Measurements from ENCODE around the gene PERM1.
"Not testable (repeated sequence)": the region's sequence is repeated elsewhere in the genome, so short reads cannot be mapped to it uniquely, and the experiment has no call there.

PERM1 gene

DNA sequence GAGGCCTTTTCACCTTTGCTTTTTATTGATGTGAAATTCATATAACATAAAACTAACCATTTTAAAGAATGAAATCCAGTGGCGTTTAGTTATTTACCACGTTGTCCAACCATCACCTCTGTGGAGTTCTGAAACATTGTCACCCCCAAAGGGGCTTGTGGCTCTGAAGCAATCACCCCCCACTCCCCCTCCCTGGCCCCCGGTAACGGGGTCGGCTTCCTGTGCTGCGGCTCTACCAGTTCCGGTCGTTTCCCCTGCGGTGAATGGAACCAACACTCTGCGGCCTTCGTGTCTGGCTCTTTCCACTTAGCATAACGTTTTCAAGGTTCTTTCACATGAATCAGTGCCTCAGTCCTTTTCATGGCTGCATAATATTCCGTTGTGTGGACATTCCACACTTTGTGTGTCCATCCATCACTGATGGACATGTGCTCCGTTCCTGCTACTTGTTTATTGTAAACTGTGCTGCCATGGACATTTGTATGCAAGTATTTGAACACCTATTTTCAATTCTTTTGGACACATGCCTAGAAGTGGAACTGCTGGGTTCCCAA, 29.6 kb upstream of the PERM1 start:
- no peak overlapping the region for H2BK120ac ChIP-seq (ENCODE audit: low read depth, low read length)
- no peak overlapping the region for H4K5ac ChIP-seq (ENCODE audit: low read length)
- H3K36me3 ChIP-seq (ENCODE audit: control insufficient read depth, insufficient read depth, low read length): no peaks in the 10 kb centered on the region
- H3K23ac ChIP-seq (ENCODE audit: low read length): no peak overlapping the region
- no peaks in the 10 kb centered on the region for H3K27me3 ChIP-seq (ENCODE audit: insufficient read depth, low read length, poor library complexity)
- no peak overlapping the region for H3K18ac ChIP-seq (ENCODE audit: low read length)
- no peak overlapping the region for H3K4me2 ChIP-seq (ENCODE audit: low read length)
- H3K9ac ChIP-seq (ENCODE audit: low read length): no peak overlapping the region
- H3K27ac ChIP-seq (ENCODE audit: low read depth, low read length): no peak overlapping the region
- H3K4ac ChIP-seq (ENCODE audit: low read depth, low read length): no peak overlapping the region
- no peaks in the 10 kb centered on the region for H3K79me2 ChIP-seq (ENCODE audit: control insufficient read depth, insufficient read depth, low read length)
- no peak overlapping the region for H4K8ac ChIP-seq (ENCODE audit: low read depth, low read length)
- H3K79me1 ChIP-seq (ENCODE audit: low read length): no peaks in the 10 kb centered on the region
- no peak overlapping the region for H2BK5ac ChIP-seq (ENCODE audit: low read length)
- H3K4me1 ChIP-seq (ENCODE audit: control insufficient read depth, low read depth, low read length): no peaks in the 10 kb centered on the region
- H2AK5ac ChIP-seq (ENCODE audit: low read length): no peak overlapping the region
- H2BK15ac ChIP-seq (replicated peaks; ENCODE audit: low read depth): no peak overlapping the region
- DNase-seq: no peak
- H3K56ac ChIP-seq (ENCODE audit: low read length): no peak overlapping the region
- H3K4me3 ChIP-seq (ENCODE audit: low read length): no peak overlapping the region
- WGBS (ENCODE audit: extremely low coverage, insufficient coverage, low lambda C conversion rate): no CpG with 5 or more reads among the region's 14 CpGs

DNA sequence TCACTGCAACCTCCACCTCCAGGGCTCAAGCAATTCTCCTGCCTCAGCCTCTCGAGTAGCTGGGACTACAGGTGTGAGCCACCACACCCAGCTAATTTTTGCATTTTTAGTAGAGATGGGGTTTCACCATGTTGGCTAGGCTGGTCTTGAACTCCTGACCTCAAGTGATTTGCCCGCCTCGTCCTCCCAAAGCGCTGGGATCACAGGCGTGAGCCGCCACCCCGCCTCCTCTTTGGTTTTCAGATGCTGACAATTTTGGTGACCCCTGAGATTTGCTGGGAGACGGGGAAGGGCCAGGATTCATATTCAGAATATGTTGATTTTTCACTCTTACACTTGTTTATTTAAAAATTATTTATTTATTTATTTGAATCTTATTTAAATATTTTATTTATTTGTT, 28.2 kb upstream of the PERM1 start:
- no CpG with 5 or more reads among the region's 8 CpGs for WGBS (ENCODE audit: extremely low coverage, insufficient coverage, low lambda C conversion rate)
- H3K4me3 ChIP-seq (ENCODE audit: low read length): not testable (repeated sequence)

DNA sequence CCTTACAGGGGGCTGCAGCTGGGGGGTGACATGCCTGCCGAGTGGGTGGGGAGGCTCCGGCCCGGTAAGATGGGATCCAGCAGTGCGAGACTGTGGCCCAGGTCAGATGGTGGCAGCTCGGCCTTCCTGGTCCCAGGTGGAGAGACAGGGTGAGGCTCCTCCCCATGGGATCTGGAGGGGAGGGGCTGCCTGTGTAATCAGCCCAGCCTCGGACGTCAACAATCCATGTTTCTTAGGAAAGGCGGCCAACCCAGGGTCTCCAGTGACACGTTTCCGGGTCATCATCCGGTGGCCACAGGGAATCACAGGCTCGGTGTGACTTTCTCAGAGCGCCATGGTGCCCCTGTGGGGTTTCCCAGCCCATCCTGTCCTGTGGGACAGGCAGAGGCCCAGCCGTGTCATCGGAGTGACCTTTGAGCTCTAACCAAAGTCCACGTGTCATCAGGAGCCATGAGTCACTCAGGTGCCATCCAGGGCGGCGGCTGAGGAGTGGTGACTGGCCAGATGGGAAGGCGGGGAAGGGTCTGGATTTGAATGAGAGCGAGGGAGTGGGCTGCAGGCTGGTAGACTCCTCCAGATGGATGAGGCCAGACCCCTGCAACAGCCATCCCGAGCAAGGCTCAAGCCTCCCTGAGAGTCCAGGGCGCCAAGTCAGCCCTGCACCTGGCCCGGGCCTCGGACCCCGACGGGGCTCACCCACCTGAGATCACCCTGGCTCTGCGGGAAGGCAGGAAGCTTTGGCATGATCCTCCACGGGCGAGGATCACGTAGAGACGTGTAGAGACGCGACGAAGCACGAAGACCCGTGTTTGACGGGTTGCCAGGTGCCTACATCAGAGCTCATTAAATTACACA, 24.6 kb upstream of the PERM1 start:
- DNase-seq: peak; percentile 50

More for the DNA sequence above, 28.2 kb upstream of the PERM1 start:
- not testable (repeated sequence) for H3K56ac ChIP-seq (ENCODE audit: low read length); H3K4ac ChIP-seq (ENCODE audit: low read depth, low read length); H3K23ac ChIP-seq (ENCODE audit: low read length); H3K36me3 ChIP-seq (ENCODE audit: control insufficient read depth, insufficient read depth, low read length); H3K4me2 ChIP-seq (ENCODE audit: low read length); H4K8ac ChIP-seq (ENCODE audit: low read depth, low read length); H3K27ac ChIP-seq (ENCODE audit: low read depth, low read length); H3K79me1 ChIP-seq (ENCODE audit: low read length); H4K5ac ChIP-seq (ENCODE audit: low read length); H3K9ac ChIP-seq (ENCODE audit: low read length); DNase-seq; H3K4me1 ChIP-seq (ENCODE audit: control insufficient read depth, low read depth, low read length); H2BK15ac ChIP-seq (replicated peaks; ENCODE audit: low read depth); H2AK5ac ChIP-seq (ENCODE audit: low read length); H3K27me3 ChIP-seq (ENCODE audit: insufficient read depth, low read length, poor library complexity); H3K18ac ChIP-seq (ENCODE audit: low read length); H3K79me2 ChIP-seq (ENCODE audit: control insufficient read depth, insufficient read depth, low read length); H2BK120ac ChIP-seq (ENCODE audit: low read depth, low read length); H2BK5ac ChIP-seq (ENCODE audit: low read length)

DNA sequence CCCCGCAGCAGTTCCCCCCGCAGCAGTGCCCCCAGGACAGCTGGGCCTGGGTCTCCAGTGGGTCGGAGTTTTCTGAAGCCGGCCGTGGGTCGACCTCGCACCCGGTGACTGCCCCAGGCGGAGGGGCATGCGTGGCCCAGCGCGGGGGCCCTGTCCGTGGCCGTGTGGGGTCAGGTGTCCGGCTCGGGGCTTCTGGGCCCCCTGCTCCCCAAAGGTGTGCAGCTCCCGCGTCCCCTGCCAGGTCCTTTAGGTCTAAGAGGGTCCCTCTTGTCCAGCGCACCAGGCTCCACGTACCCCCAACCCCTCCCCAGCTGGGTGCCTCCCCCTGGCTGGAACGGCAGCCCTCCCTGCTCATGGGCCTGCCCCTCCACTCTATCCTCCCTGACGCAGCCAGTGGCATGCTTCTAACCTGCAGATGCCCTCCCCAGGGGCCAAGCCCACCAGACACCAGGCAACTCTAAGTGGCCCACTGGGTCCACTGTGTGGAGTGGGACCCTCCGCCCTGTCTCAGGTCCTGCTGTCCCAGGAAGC, 23.9 kb upstream of the PERM1 start:
- no peaks in the 10 kb centered on the region for H3K79me2 ChIP-seq (ENCODE audit: control insufficient read depth, insufficient read depth, low read length)
- H3K27ac ChIP-seq (ENCODE audit: low read depth, low read length): no peak overlapping the region
- WGBS (ENCODE audit: extremely low coverage, insufficient coverage, low lambda C conversion rate): no CpG with 5 or more reads among the region's 23 CpGs

More for the DNA sequence above, 24.6 kb upstream of the PERM1 start:
- no peak overlapping the region for H3K4me3 ChIP-seq (ENCODE audit: low read length)
- no peak overlapping the region for H3K23ac ChIP-seq (ENCODE audit: low read length)
- H3K9ac ChIP-seq (ENCODE audit: low read length): no peak overlapping the region
- no peak overlapping the region for H4K5ac ChIP-seq (ENCODE audit: low read length)
- no peaks in the 10 kb centered on the region for H3K36me3 ChIP-seq (ENCODE audit: control insufficient read depth, insufficient read depth, low read length)
- H3K56ac ChIP-seq (ENCODE audit: low read length): peak overlapping the region; percentile 47
- H2BK5ac ChIP-seq (ENCODE audit: low read length): no peak overlapping the region
- no peak overlapping the region for H3K4ac ChIP-seq (ENCODE audit: low read depth, low read length)
- H4K8ac ChIP-seq (ENCODE audit: low read depth, low read length): no peak overlapping the region
- H3K79me2 ChIP-seq (ENCODE audit: control insufficient read depth, insufficient read depth, low read length): no peaks in the 10 kb centered on the region
- H3K27ac ChIP-seq (ENCODE audit: low read depth, low read length): no peak overlapping the region
- H3K4me2 ChIP-seq (ENCODE audit: low read length): no peak overlapping the region
- H3K4me1 ChIP-seq (ENCODE audit: control insufficient read depth, low read depth, low read length): peaks cover 7% of the 10 kb centered on the region
- no peak overlapping the region for H2BK15ac ChIP-seq (replicated peaks; ENCODE audit: low read depth)
- no peak overlapping the region for H2BK120ac ChIP-seq (ENCODE audit: low read depth, low read length)
- peaks cover 1% of the 10 kb centered on the region for H3K27me3 ChIP-seq (ENCODE audit: insufficient read depth, low read length, poor library complexity)
- WGBS (ENCODE audit: extremely low coverage, insufficient coverage, low lambda C conversion rate): no CpG with 5 or more reads among the region's 37 CpGs
- H3K18ac ChIP-seq (ENCODE audit: low read length): no peak overlapping the region
- no peaks in the 10 kb centered on the region for H3K79me1 ChIP-seq (ENCODE audit: low read length)
- peak overlapping the region; percentile 11 for H2AK5ac ChIP-seq (ENCODE audit: low read length)

DNA sequence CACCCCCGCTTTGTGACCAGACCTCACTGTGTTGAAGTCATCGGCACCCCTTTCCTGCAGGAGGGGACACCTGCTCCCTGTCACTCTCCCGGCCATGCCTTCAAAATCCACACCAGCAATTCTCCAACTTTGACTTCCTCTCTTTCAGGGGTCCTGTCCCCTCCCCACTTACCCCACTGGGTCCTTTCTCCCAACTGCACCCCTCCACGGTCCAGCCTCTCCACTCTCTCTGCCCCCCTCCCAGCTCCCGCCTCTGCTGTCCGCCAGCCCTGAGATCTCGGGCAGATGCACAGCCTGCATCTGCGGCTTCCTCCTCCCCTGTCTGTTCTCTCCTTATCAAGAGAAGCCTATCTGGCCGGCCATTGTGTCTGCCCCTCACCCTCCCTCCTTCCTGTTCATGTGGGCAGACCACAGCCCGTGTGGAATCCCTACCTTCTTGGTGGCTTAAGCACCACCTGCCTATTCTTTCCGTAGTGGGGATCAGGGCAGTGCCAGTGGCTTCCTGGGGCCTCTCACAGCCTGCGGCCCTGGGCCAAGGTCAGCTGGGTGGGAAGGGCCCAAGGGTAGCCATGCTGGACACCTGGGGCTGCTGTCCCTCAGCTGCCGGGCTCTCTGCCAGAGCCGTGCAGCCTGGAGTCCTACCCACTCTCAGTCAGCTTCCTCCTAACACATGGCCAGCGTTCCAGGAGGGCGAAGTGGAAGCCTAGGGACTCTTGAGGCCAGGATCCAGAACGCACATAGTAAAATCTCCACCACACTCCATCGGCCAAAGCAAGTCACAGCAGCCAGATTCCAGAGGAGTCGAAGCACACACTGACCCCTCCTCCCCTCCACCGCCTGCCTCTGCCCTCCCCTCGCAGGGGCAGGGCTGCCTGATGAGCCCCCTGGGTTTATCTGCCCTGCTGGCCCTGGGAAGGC, 23.1 kb upstream of the PERM1 start:
- Histone ChIP-seq H3K36me3 (ENCODE audit: control insufficient read depth, insufficient read depth, low read length) (no peaks in the 10 kb centered on the region), H3K4me3 (ENCODE audit: low read length) (no peak overlapping the region), H4K8ac (ENCODE audit: low read depth, low read length) (no peak overlapping the region), H3K79me1 (ENCODE audit: low read length) (no peaks in the 10 kb centered on the region), H3K4me1 (ENCODE audit: control insufficient read depth, low read depth, low read length) (peaks cover 7% of the 10 kb centered on the region), H3K23ac (ENCODE audit: low read length) (peak overlapping the region; percentile 73), H2BK120ac (ENCODE audit: low read depth, low read length) (no peak overlapping the region), H3K56ac (ENCODE audit: low read length) (peak overlapping the region; percentile 79), H3K4me2 (ENCODE audit: low read length) (no peak overlapping the region), H3K4ac (ENCODE audit: low read depth, low read length) (no peak overlapping the region), H3K79me2 (ENCODE audit: control insufficient read depth, insufficient read depth, low read length) (no peaks in the 10 kb centered on the region), H3K27ac (ENCODE audit: low read depth, low read length) (peak overlapping the region; percentile 20), H4K5ac (ENCODE audit: low read length) (no peak overlapping the region), H3K9ac (ENCODE audit: low read length) (peak overlapping the region; percentile 36), H2BK5ac (ENCODE audit: low read length) (peak overlapping the region; percentile 5), H3K27me3 (ENCODE audit: insufficient read depth, low read length, poor library complexity) (peaks cover 6% of the 10 kb centered on the region), H2AK5ac (ENCODE audit: low read length) (peak overlapping the region; percentile 61), H3K18ac (ENCODE audit: low read length) (peak overlapping the region; percentile 10), H2BK15ac (replicated peaks; ENCODE audit: low read depth) (no peak overlapping the region)
- no CpG with 5 or more reads among the region's 21 CpGs for WGBS (ENCODE audit: extremely low coverage, insufficient coverage, low lambda C conversion rate)
- DNase-seq: peak; percentile 76

More for the DNA sequence above, 23.9 kb upstream of the PERM1 start:
- Histone ChIP-seq H3K27me3 (ENCODE audit: insufficient read depth, low read length, poor library complexity) (peaks cover 4% of the 10 kb centered on the region), H3K4ac (ENCODE audit: low read depth, low read length) (no peak overlapping the region), H2BK5ac (ENCODE audit: low read length) (no peak overlapping the region), H3K4me3 (ENCODE audit: low read length) (no peak overlapping the region), H3K79me1 (ENCODE audit: low read length) (no peaks in the 10 kb centered on the region), H2AK5ac (ENCODE audit: low read length) (peak overlapping the region; percentile 11), H2BK120ac (ENCODE audit: low read depth, low read length) (no peak overlapping the region), H3K18ac (ENCODE audit: low read length) (peak overlapping the region; percentile 10), H3K4me1 (ENCODE audit: control insufficient read depth, low read depth, low read length) (peaks cover 7% of the 10 kb centered on the region), H3K56ac (ENCODE audit: low read length) (peak overlapping the region; percentile 47), H4K8ac (ENCODE audit: low read depth, low read length) (no peak overlapping the region), H3K23ac (ENCODE audit: low read length) (no peak overlapping the region), H4K5ac (ENCODE audit: low read length) (no peak overlapping the region), H3K9ac (ENCODE audit: low read length) (no peak overlapping the region), H2BK15ac (replicated peaks; ENCODE audit: low read depth) (no peak overlapping the region), H3K4me2 (ENCODE audit: low read length) (no peak overlapping the region), H3K36me3 (ENCODE audit: control insufficient read depth, insufficient read depth, low read length) (no peaks in the 10 kb centered on the region)
- DNase-seq: no peak

Data from mesendoderm (in vitro differentiated cells).